Fibroblast of skin of right biceps (primary cell): ENCODE results near the gene MS4A15.
"Not testable (repeated sequence)": the region's sequence is repeated elsewhere in the genome, so short reads cannot be mapped to it uniquely, and the experiment has no call there.

Source experiments
- DNase-seq: peaks from one replicate; pipeline ENCODE4 v3.0.0-alpha.2; 2013

The MS4A15 gene

DNA sequence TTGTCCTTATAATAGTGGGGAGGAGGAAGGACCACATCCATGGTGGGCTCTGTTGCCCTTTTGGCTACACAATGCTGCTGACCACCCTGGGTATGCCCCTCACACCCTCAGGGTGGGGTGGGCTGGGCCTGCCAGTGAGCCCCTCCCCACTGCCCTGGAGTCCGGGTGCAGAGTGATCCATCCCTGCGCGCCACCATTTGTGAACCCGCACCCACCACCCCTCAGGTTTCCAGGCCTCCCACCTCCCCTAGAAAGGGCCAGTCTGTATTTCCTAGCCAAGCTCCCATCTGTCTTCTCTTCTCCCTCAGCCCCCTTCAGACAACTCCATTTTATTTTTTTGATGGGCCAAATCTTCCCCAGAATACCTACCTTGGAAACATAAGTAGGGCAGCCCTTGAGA is 53.5 kb downstream of the MS4A15 start:
- no peak for DNase-seq

GRCh38 chr11:60810569-60810968 is 53.9 kb downstream of the MS4A15 start:
- DNase-seq, result no peak

DNA sequence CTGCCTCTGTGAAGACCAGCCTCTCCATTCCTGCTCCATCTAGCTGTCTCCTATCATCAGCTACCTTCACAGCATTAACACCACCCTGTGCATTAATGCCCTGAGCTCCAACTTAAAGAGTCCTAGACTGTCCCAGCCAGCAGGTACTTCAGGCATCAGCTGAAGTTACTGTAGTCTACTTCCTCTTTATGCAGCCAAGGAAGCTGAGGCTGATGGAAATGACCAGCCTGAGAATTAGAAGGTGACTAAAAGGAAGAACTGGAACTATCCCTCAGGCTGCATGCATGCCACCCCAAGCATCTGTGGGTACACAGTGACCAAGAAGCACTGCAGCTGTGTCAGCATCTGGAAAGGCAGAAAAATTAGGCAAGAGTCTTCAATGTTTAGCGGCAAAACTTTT is 56.7 kb downstream of the MS4A15 start:
- no peak for DNase-seq

GRCh38 chr11:60814112-60814511 is 57.4 kb downstream of the MS4A15 start:
- DNase-seq, result no peak

DNA sequence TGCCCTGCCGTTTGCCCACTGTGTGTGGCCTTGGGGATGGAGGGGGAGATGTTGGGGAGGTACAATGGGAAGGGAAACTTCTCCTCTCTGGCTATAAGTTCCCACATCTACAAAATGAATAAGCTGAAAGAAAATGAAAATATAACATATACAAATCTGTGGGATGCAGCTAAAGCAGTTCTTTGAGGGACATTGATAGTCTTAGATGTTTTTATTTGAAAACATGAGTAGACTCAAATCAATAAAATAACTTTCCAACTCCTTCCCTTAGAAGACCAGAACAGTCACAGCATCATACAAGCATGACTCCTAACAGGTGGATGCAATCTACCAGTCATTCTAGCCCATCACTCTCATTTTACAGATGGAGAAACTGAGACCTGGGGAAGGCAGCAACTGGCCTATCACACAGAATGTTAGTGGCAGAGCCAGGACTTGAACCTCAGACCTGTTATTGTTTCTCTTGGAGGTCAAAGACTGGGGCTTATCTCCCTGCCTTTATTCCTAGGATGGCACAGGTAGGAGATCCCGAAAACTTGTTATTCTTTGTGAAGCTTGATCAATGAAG is 60.0 kb downstream of the MS4A15 start:
- DNase-seq, result no peak

GRCh38 chr11:60818057-60818456 is 61.4 kb downstream of the MS4A15 start:
- no peak for DNase-seq

DNA sequence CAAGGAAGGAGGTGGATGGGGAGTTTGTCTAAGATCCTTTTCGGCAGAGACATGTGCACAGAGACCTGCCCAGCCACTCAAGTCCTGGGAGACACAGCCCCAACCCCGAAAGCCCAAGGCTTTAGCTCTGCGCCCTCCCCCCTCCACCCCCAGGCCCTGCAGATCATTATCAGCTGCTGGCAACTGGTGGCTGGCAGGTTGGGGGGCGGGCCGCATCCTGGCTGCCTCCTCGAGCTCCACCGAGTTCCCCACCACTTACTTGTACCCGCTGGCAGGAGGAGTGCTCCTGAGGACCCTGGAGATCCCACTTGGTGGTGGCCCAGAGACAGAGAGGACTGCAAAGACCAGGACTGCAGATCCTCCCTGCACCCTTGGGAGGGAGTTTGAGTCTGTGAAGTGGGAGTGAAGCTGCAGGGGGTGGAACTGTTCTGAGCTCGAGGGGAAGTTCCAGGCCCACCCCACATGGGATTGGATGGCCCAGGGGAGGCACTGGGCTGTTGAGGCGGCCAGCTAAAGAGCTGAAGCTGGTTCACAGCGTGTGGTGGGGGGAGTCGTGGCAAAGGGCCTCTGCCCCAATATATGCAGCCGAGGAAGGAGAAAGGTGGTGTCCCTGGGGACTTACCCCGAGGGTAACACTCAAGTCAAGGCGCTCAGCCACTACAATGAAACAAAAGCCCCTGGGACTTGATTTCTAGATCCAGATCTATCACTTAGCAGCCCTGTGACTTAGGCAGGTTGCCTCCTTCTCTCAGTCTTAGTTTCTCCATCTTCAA is 65.3 kb downstream of the MS4A15 start:
- DNase-seq, result no peak

- not testable (repeated sequence) for DNase-seq
Observed at GRCh38 chr11:60823745-60824306, 67.2 kb downstream of the MS4A15 start.

DNA sequence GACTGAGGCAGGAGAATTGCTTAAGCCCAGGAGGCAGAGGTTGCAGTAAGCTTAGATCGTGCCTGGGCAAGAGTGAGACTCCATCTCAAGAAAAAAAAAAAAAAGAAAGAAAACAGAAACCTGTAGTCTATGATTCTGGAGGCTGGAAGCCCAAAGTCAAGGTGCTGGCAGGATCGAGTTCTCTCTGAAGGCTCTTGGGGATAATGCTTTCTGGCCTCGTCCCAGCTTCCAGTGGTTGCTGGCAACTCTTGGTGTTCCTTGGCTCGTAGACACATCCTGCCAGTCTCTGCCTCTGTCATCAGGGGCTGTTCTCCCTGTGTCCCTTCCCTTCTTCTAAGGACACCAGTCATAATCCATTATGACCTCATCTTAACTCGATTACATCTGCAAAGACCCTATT is 68.5 kb downstream of the MS4A15 start:
- no peak for DNase-seq

- no peak for DNase-seq
Observed at GRCh38 chr11:60825790-60826189, 69.1 kb downstream of the MS4A15 start.
